ENCODE measurements around the gene NOTCH3. TPM values are rescaled to one million over a fixed set of nuclear protein-coding genes. Genes with fewer than 3 reads are reported as not detected.

The NOTCH3 gene
- total RNA-seq, 1 donor = 51.8 TPM

GRCh38 chr19:15159251-15159650, 41.5 kb downstream of the NOTCH3 start:
- peak; percentile 57 for DNase-seq (ENCODE audit: insufficient read length, low spot score, missing footprints)

GRCh38 chr19:15156391-15156790, 44.4 kb downstream of the NOTCH3 start:
- Histone ChIP-seq H2AFZ (ENCODE audit: low read length) (no peak overlapping the region), H3K36me3 (ENCODE audit: insufficient read depth, low read length) (peaks cover 22% of the 10 kb centered on the region), H3K4me3 (ENCODE audit: insufficient read depth, low read length) (no peak overlapping the region), H3K4me2 (ENCODE audit: insufficient read depth, low read length) (no peak overlapping the region), H3K27me3 (ENCODE audit: insufficient read depth, low read length) (no peaks in the 10 kb centered on the region), H3K9me3 (ENCODE audit: low read depth, low read length) (no peaks in the 10 kb centered on the region), H3K27ac (ENCODE audit: low read depth, low read length) (no peak overlapping the region), H4K20me1 (ENCODE audit: insufficient read depth, low read length) (no peaks in the 10 kb centered on the region), H3K4me1 (ENCODE audit: insufficient read depth, low read length) (peaks cover 3% of the 10 kb centered on the region), H3K79me2 (ENCODE audit: insufficient read depth, low read length) (no peaks in the 10 kb centered on the region)
- TF ChIP-seq CTCF (IDR thresholded peaks at IDR 0.05; ENCODE audit: extremely low read depth, low read depth, low read length) = no peak
- DNase-seq (ENCODE audit: insufficient read length, low spot score, missing footprints) = no peak

More at GRCh38 chr19:15159251-15159650, 41.5 kb downstream of the NOTCH3 start:
- no peak overlapping the region for H3K4me2 ChIP-seq (ENCODE audit: insufficient read depth, low read length)
- H4K20me1 ChIP-seq (ENCODE audit: insufficient read depth, low read length) = no peaks in the 10 kb centered on the region
- H2AFZ ChIP-seq (ENCODE audit: low read length) = no peak overlapping the region
- TF ChIP-seq CTCF (IDR thresholded peaks at IDR 0.05; ENCODE audit: extremely low read depth, low read depth, low read length) = no peak
- H3K4me1 ChIP-seq (ENCODE audit: insufficient read depth, low read length) = no peaks in the 10 kb centered on the region
- H3K9me3 ChIP-seq (ENCODE audit: low read depth, low read length) = no peaks in the 10 kb centered on the region
- no peaks in the 10 kb centered on the region for H3K79me2 ChIP-seq (ENCODE audit: insufficient read depth, low read length)
- peaks cover 43% of the 10 kb centered on the region for H3K36me3 ChIP-seq (ENCODE audit: insufficient read depth, low read length)
- H3K4me3 ChIP-seq (ENCODE audit: insufficient read depth, low read length) = no peak overlapping the region
- H3K27ac ChIP-seq (ENCODE audit: low read depth, low read length) = no peak overlapping the region
- H3K27me3 ChIP-seq (ENCODE audit: insufficient read depth, low read length) = no peaks in the 10 kb centered on the region

- no peaks in the 10 kb centered on the region for H3K27me3 ChIP-seq (ENCODE audit: insufficient read depth, low read length)
- no peak overlapping the region for H2AFZ ChIP-seq (ENCODE audit: low read length)
- H3K9me3 ChIP-seq (ENCODE audit: low read depth, low read length) = no peaks in the 10 kb centered on the region
- peaks cover 11% of the 10 kb centered on the region for H3K36me3 ChIP-seq (ENCODE audit: insufficient read depth, low read length)
- no peak for DNase-seq (ENCODE audit: insufficient read length, low spot score, missing footprints)
- no peak for TF ChIP-seq CTCF (IDR thresholded peaks at IDR 0.05; ENCODE audit: extremely low read depth, low read depth, low read length)
- no peaks in the 10 kb centered on the region for H4K20me1 ChIP-seq (ENCODE audit: insufficient read depth, low read length)
- H3K4me2 ChIP-seq (ENCODE audit: insufficient read depth, low read length) = no peak overlapping the region
- H3K27ac ChIP-seq (ENCODE audit: low read depth, low read length) = no peak overlapping the region
- H3K4me1 ChIP-seq (ENCODE audit: insufficient read depth, low read length) = peaks cover 3% of the 10 kb centered on the region
- no peaks in the 10 kb centered on the region for H3K79me2 ChIP-seq (ENCODE audit: insufficient read depth, low read length)
- no peak overlapping the region for H3K4me3 ChIP-seq (ENCODE audit: insufficient read depth, low read length)
Observed at GRCh38 chr19:15155296-15155695, 45.5 kb downstream of the NOTCH3 start.

- no peak overlapping the region for H3K4me3 ChIP-seq (ENCODE audit: insufficient read depth, low read length)
- H3K79me2 ChIP-seq (ENCODE audit: insufficient read depth, low read length) = no peaks in the 10 kb centered on the region
- H3K9me3 ChIP-seq (ENCODE audit: low read depth, low read length) = no peaks in the 10 kb centered on the region
- H3K4me2 ChIP-seq (ENCODE audit: insufficient read depth, low read length) = peak overlapping the region; percentile 32
- no peaks in the 10 kb centered on the region for H4K20me1 ChIP-seq (ENCODE audit: insufficient read depth, low read length)
- no peak overlapping the region for H3K27ac ChIP-seq (ENCODE audit: low read depth, low read length)
- no peak overlapping the region for H2AFZ ChIP-seq (ENCODE audit: low read length)
- peaks cover under 1% of the 10 kb centered on the region for H3K36me3 ChIP-seq (ENCODE audit: insufficient read depth, low read length)
- H3K4me1 ChIP-seq (ENCODE audit: insufficient read depth, low read length) = peaks cover 3% of the 10 kb centered on the region
- peak; percentile 77 for TF ChIP-seq CTCF (IDR thresholded peaks at IDR 0.05; ENCODE audit: extremely low read depth, low read depth, low read length)
- H3K27me3 ChIP-seq (ENCODE audit: insufficient read depth, low read length) = no peaks in the 10 kb centered on the region
- peak; percentile 54 for DNase-seq (ENCODE audit: insufficient read length, low spot score, missing footprints)
Observed at GRCh38 chr19:15154002-15154612, 46.7 kb downstream of the NOTCH3 start.

Measured in osteoblast (primary cell).